HG02840 (cell line): Measurements from ENCODE around the gene NPM1.

Experiments used
- ATAC-seq: cut with Tn5 transposase; IDR thresholded peaks from one replicate; pipeline ENCODE4 v1.9.1; 2021; ENCODE audit warnings: mild to moderate bottlenecking, moderate library complexity, moderate number of reproducible peaks; ENCODE audit not compliant: unreplicated experiment, low FRiP score

NPM1 gene

DNA sequence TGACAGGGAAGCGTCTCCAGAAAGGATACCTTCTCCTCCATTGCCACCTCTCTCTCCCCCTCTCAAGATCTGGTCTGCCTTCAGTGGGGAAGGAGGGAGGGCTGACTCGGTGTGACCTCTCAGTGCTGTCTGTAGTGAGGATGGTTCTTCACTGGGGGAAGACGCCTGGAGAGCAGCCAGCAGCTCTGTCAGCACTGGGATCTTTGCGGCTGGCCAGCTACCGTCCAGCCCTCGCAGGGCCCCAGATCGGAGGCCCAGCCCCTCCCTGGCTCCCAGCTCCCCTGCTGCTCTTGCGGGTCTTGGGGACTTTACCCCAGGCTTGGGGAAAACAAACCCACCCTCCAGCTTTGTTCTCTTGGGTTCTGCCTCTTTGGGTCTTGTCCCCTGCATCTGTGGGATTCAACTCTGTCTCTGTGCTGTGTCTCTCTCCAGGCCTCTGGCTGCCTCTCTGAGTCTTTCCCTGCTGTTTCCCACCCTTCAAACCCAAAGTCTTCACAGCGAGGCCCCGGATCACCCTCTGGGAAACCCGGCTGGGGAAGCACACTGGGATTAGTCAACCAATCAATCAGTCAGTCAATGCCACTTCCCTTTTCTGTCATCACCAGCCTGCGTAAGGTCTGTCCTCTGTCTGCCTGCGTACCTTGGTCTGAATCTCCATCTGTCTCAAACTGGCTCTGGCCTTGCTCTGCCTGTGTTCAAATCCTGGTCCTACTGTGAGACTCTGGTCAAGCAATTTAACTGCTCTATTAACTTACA, 54.8 kb downstream of the NPM1 start:
- ATAC-seq: no peak

DNA sequence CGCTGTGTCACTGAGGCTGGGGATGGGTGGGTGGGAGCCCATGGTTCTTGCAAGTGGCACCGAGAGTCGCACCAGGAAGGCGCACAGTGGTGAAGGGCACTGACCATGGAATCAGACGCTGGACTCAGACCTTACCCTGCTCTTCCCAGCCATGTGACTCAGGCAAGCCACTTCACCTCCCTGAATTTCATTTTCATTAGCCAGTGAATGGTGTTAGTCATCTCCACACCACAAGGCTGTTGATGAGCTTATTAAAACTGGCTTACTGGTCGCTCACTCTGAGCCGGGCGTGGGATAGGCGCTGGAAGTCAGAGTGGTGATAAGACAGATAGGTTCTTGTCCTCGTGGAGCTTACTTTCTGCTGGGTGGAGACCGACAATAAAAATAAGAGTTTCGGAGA, 56.9 kb downstream of the NPM1 start:
- no peak for ATAC-seq

GRCh38 chr5:171445644-171446516, 58.2 kb downstream of the NPM1 start:
- ATAC-seq: no peak

- no peak for ATAC-seq
Observed at GRCh38 chr5:171447226-171447625, 59.6 kb downstream of the NPM1 start.

DNA sequence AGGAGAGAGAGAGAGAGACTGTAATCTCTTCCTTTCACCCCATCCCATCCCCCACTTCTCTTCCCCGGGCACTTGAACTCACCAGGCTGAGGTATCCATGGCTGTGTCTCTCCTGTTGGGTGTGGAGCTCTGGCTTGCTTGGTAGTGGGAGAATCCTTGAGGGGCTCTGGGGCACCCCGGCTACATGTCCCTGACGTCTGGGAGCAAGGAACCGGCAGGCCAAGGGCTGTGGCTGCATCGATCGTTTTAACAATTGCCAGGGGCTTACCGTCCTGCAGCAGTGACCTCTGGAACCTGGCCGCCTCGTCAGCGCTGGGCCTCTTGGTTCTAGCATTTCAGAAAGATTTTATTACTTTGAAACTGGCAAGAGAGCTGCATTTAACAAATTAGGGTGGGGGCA, 61.8 kb downstream of the NPM1 start:
- ATAC-seq: no peak

- ATAC-seq: no peak
Observed at GRCh38 chr5:171450423-171451331, 63.0 kb downstream of the NPM1 start.

DNA sequence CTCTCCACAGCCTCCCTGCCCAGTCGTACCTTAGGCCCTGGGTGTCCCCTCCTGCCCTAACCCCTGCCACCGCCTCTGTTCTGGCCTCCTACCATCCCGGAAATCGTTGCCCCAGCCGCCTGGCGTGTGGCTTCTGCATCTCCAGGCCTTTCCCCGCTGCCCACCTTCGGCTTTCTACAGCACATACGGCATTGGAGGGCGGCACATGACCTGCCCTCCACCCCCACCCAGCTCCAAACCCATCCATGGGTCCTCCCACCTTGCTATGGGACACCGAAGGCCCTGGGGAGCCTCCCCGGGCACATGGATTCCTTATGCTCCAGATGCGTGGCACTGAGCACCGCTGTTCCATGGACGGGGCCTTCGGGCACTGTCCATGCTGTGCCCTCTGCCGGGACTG, 63.8 kb downstream of the NPM1 start:
- ATAC-seq: no peak

DNA sequence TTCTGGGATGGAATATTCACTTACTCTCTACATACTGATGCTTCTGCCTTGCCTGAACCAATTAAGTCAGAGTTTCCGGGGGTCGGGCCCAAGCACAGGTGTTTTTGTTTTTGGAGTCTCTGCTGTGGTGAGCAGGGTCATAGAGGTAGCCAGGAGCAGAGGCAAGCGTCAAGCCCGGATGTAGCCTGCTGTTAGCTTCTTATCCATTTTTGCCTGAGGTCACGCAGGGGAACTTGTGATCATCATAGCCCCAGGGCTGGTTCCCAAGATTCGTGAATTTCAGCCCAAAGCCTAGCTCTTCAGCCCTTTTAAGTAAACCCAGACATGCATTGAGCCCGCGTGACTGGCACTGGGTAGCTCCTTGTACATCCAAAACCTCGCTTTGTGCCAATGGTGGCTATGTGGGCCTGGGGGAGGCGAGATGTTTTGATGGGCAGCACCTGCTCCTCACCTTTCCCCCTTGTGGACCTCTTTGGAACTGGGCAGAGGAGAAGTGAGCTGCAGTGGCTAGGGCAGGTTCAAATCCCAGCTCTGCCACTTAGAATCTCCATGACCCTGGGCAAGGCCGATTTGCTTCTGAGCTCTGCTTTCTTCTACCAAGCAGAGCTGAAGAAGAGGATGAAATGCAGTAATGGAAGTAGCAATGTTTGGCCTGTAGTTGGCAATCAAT, 65.5 kb downstream of the NPM1 start:
- ATAC-seq: no peak

DNA sequence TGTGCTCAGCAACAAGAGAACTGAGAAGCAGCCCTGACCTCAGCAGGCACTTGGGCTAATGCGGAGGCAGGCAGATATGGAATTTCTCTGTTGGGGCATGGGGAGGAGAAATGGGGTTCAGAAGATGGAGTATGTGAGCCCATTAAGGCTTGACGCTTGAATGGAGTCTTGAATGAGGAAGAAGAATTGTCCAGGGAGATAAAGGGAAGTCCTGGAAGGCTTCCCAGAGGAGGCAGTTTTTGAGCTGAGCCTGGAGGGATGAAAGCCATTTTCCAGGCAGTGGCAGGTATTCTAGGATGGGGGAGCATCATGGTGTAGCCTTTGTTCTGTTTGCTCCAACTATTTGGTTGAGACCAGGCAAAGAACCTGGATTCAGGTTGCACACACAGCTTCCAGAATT, 66.3 kb downstream of the NPM1 start:
- ATAC-seq: no peak

DNA sequence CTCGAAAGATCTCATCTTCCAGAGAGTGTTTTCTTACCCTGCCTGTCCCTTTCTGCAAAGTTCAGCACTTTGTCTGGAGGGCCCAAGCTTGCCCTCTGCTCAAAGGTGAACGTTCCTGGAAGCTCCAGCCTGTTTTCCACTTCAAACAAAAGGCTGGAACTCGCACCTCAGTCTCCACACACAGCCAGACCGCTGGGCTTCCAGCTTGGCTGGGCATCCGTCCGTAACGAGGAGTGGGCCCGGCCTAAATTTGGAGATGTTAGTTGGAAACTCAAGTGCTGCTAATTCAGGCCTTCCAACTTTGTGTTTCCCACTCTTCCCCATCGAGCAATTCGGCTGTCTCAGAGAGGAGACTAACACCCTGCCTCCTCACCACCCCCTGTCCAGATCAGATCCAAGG, 66.9 kb downstream of the NPM1 start:
- ATAC-seq: no peak

DNA sequence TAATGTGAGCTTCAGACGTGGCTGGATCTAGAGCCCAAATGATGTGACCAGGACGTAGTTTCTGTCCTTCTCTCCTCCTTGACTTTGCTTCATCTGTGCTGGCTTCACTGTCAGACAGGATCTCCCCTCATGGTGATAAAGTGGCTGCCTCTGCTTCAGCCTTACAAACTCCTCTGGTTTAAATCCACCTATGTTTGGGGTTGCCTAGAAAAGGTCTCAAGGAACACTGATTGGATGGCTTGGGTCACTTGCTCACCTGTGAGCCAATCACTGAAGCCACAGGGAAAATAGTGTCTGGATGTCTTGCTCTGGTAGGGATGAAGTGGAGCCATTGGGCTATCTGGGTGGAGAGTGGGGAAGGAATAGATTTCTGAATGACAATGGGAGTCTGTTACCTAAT, 67.9 kb downstream of the NPM1 start:
- no peak for ATAC-seq

GRCh38 chr5:171457208-171457981, 69.7 kb downstream of the NPM1 start:
- ATAC-seq: no peak

DNA sequence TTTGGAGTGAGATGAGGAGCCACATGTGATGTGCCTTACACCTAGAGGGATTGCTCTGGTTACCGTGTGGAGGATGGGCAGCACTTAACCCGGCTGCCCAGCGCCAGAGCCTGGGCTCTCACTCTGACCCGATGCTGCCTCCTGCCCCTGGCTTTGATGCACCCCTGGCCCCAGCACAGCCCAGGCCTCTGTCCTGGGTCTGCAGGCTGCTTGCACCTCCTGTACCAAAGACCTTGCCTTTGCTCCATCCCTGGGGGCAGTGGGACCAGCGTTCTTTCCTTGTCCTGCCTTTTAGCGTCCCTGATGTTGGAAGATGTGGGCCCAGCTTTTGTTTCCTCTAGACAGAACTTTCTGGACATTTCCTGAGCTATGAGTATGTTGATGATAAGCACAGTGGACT, 72.2 kb downstream of the NPM1 start:
- no peak for ATAC-seq
